ENCODE results near the gene NMUR1.
A peak's percentile ranks its signal among the peaks of the same experiment; 100 is the strongest.

NMUR1 gene, protein sequence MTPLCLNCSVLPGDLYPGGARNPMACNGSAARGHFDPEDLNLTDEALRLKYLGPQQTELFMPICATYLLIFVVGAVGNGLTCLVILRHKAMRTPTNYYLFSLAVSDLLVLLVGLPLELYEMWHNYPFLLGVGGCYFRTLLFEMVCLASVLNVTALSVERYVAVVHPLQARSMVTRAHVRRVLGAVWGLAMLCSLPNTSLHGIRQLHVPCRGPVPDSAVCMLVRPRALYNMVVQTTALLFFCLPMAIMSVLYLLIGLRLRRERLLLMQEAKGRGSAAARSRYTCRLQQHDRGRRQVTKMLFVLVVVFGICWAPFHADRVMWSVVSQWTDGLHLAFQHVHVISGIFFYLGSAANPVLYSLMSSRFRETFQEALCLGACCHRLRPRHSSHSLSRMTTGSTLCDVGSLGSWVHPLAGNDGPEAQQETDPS

GRCh38 chr2:231530099-231531011 is at the start of gene NMUR1:
TSS of gene NMUR1 (minus strand) at chr2:231530445. CDS start at chr2:231530361, 84 bp downstream.
- Histone ChIP-seq H3K36me3 (ENCODE audit: control insufficient read depth in 2 of 2, insufficient read depth in 1 of 2, low read length in 2 of 2) (no peaks in the 10 kb centered on the region), H3K4me3 (ENCODE audit: low read depth, low read length) (peak within 1 kb of the TSS; percentile 8; the same call in 1 of the 2 replicates), H3K4me1 (ENCODE audit: control insufficient read depth, insufficient read depth, low read length) (no peaks in the 10 kb centered on the region), H3K27ac (ENCODE audit: extremely low read depth, low read depth, low read length) (no peak within 1 kb of the TSS), H3K9me3 (ENCODE audit: control insufficient read depth, insufficient read depth, low read depth, low read length) (no peaks in the 10 kb centered on the region)
- CTCF ChIA-PET, result interaction anchor here (0.6 to 2.1 kb wide), 9 partner anchors 9 to 345 kb away, joined by 3 to 6 read pairs (median 4); no protein-coding TSS in a partner anchor
- TF ChIP-seq BCL11A (tag by site-specific recombination; IDR thresholded peaks at IDR 0.05; ENCODE audit: low read depth), result no peak
- no peak for TF ChIP-seq ZNF175 (tag by site-specific recombination; IDR thresholded peaks at IDR 0.05)
- no peak for TF ChIP-seq ZNF248 (tag by site-specific recombination; IDR thresholded peaks at IDR 0.05)
- TF ChIP-seq ZNF169 (tag by site-specific recombination; IDR thresholded peaks at IDR 0.05), result no peak
- no peak for TF ChIP-seq EGR2 (tag by site-specific recombination; IDR thresholded peaks at IDR 0.05; ENCODE audit: low read depth)
- TF ChIP-seq ZBTB10 (tag by site-specific recombination; IDR thresholded peaks at IDR 0.05), result no peak
- POLR2A ChIA-PET, result no interaction called here

DNA sequence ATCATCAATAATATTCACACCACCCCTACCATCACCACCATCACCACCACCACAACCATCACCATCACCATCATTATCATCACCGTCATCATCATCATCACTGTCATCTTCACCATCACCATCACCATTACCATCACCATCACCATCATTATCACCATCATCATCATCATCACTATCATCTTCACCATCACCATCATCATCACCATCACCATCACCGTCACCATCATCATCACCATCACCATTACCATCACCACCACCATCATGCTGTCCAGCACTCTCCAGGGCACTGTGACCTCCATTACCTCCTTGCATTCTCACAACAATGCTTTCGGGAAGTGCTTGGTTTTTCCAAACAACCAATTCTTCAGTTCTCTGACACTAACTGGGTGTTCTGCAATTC is 49.3 kb upstream of the NMUR1 start:
- Histone ChIP-seq H3K4me3 (ENCODE audit: low read depth, low read length) (no peak overlapping the region), H3K36me3 (ENCODE audit: control insufficient read depth in 2 of 2, insufficient read depth in 1 of 2, low read length in 2 of 2) (no peaks in the 10 kb centered on the region), H3K9me3 (ENCODE audit: control insufficient read depth, insufficient read depth, low read depth, low read length) (no peaks in the 10 kb centered on the region), H3K4me1 (ENCODE audit: control insufficient read depth, insufficient read depth, low read length) (no peaks in the 10 kb centered on the region), H3K27ac (ENCODE audit: extremely low read depth, low read depth, low read length) (no peak overlapping the region)
- CTCF ChIA-PET, result no interaction called here
- no peak for TF ChIP-seq ZNF624 (tag by site-specific recombination; IDR thresholded peaks at IDR 0.05)
- TF ChIP-seq ZNF292 (tag by site-specific recombination; IDR thresholded peaks at IDR 0.05; ENCODE audit: borderline replicate concordance, low read depth), result no peak
- TF ChIP-seq, protein P1, sequence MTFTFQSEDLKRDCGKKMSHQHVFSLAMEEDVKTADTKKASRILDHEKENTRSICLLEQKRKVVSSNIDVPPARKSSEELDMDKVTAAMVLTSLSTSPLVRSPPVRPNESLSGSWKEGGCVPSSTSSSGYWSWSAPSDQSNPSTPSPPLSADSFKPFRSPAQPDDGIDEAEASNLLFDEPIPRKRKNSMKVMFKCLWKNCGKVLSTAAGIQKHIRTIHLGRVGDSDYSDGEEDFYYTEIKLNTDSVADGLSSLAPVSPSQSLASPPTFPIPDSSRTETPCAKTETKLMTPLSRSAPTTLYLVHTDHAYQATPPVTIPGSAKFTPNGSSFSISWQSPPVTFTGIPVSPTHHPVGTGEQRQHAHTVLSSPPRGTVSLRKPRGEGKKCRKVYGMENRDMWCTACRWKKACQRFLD (tag by site-specific recombination; IDR thresholded peaks at IDR 0.05), result no peak
- TF ChIP-seq ZNF513 (tag by site-specific recombination; IDR thresholded peaks at IDR 0.05), result peak; percentile 97
- TF ChIP-seq ZNF830 (tag by site-specific recombination; IDR thresholded peaks at IDR 0.05; ENCODE audit: low read depth), result no peak
- no peak for TF ChIP-seq ZNF223 (tag by site-specific recombination; IDR thresholded peaks at IDR 0.05)
- no peak for TF ChIP-seq ZNF146 (tag by site-specific recombination; IDR thresholded peaks at IDR 0.05)
- TF ChIP-seq ZNF391 (tag by site-specific recombination; IDR thresholded peaks at IDR 0.05; ENCODE audit: borderline replicate concordance, low read depth), result no peak
- TF ChIP-seq ZNF707 (tag by site-specific recombination; IDR thresholded peaks at IDR 0.05), result no peak
- TF ChIP-seq ZNF324 (tag by site-specific recombination; IDR thresholded peaks at IDR 0.05), result no peak
- no peak for TF ChIP-seq ZNF114 (tag by site-specific recombination; IDR thresholded peaks at IDR 0.05)
- TF ChIP-seq ZNF514 (tag by site-specific recombination; IDR thresholded peaks at IDR 0.05), result no peak
- TF ChIP-seq REST (tag by site-specific recombination; IDR thresholded peaks at IDR 0.05), result peak; percentile 51; the same call in 1 of the 2 replicates
- POLR2A ChIA-PET, result no interaction called here
